Caco-2 (cell line): ENCODE data around the gene ATXN10. TPM values are rescaled to one million over a fixed set of nuclear protein-coding genes. Genes with fewer than 3 reads are reported as not detected.

Experiments
- BruUV-seq: library from RNA; stranded (reverse); fragments of 400-500 nt; replicated peaks from 2 replicates; lab custom pipeline; 2021; lab: Mats Ljungman, UMichigan
- CTCF ChIA-PET: fragments of 300-600 bp; sonication (Branson Sonifier 250); formaldehyde crosslinking; loops from one replicate; lab custom pipeline; 2022; ENCODE audit warnings: antibody characterized with exemption; lab: Charles Lee
- POLR2A ChIA-PET: fragments of 300-600 bp; sonication (Branson Sonifier 250); formaldehyde crosslinking; loops from one replicate; lab custom pipeline; 2022; ENCODE audit warnings: antibody characterized with exemption; lab: Charles Lee
- DNase-seq, 2 experiments: peaks; one replicate each; pipeline versions ENCODE4 v3.0.0 to v3.0.0-alpha.2; 2020 to 2022
- H3K27me3 ChIP-seq: replicated peaks from 2 replicates; pipeline ENCODE4 v1.6.0; 2011; ENCODE audit warnings: low read length; ENCODE audit not compliant: control insufficient read depth, insufficient read depth
- H3K36me3 ChIP-seq: 2 replicates; pipeline ENCODE4 v1.5.1; 2011; ENCODE audit warnings: low read length; ENCODE audit not compliant: control insufficient read depth, insufficient read depth
- H3K4me1 ChIP-seq: fragments of 250-450 bp; sonication (Bioruptor Pico); 2 replicates; pipeline ENCODE4 v1.5.1; 2020; ENCODE audit warnings: mild to moderate bottlenecking
- H3K4me3 ChIP-seq: 2 replicates; pipeline ENCODE4 v1.5.1; 2011; ENCODE audit warnings: low read depth, mild to moderate bottlenecking, control low read depth, low read length
- H3K9me3 ChIP-seq: fragments of 250-450 bp; sonication (Bioruptor Pico); 2 replicates; pipeline ENCODE4 v1.5.1; 2020; ENCODE audit warnings: mild to moderate bottlenecking, moderate library complexity
- H3K27ac Mint-ChIP-seq: one replicate; pipeline ENCODE4 v1.8.0; 2022; ENCODE audit warnings: mixed read lengths; ENCODE audit not compliant: unreplicated experiment
- H3K27me3 Mint-ChIP-seq: one replicate; pipeline ENCODE4 v1.8.0; 2022; ENCODE audit warnings: mixed read lengths; ENCODE audit not compliant: insufficient read depth, unreplicated experiment
- H3K36me3 Mint-ChIP-seq: one replicate; pipeline ENCODE4 v1.8.0; 2022; ENCODE audit warnings: mild to moderate bottlenecking, mixed read lengths; ENCODE audit not compliant: insufficient read depth, unreplicated experiment
- H3K4me1 Mint-ChIP-seq: one replicate; pipeline ENCODE4 v1.8.0; 2022; ENCODE audit warnings: low read depth, mixed read lengths; ENCODE audit not compliant: unreplicated experiment
- H3K4me3 Mint-ChIP-seq: one replicate; pipeline ENCODE4 v1.8.0; 2022; ENCODE audit warnings: mild to moderate bottlenecking, moderate library complexity, mixed read lengths; ENCODE audit not compliant: unreplicated experiment
- H3K9me3 Mint-ChIP-seq: one replicate; pipeline ENCODE4 v1.8.0; 2022; ENCODE audit warnings: mixed read lengths; ENCODE audit not compliant: unreplicated experiment
- CTCF ChIP-seq, 2 experiments: fragments of 200-600 bp in 1 of 2; IDR thresholded peaks; 1 replicate in 1 of 2; 2 replicates in 1 of 2; pipeline versions ENCODE4 v1.5.1 to v1.8.0; 2011 to 2022; ENCODE audit warnings: antibody characterized with exemption in 1 of 2, control low read depth in 1 of 2, inconsistent platforms in 1 of 2, low read depth in 1 of 2, low read length in 1 of 2, mild to moderate bottlenecking in 1 of 2, moderate library complexity in 1 of 2; ENCODE audit not compliant: insufficient read depth in 1 of 2, severe bottlenecking in 1 of 2, unreplicated experiment in 1 of 2
- intact Hi-C: fragments of 100-400 bp; cut with micrococcal nuclease; formaldehyde crosslinking; loops from one replicate; pipeline ENCODE4 v1.10.0; 2022; ENCODE audit not compliant: unreplicated experiment
- total RNA-seq: library from RNA; stranded (reverse); gene quantifications from 2 replicates; pipeline ENCODE4 v1.2.3, GENCODE V29; 2022

Gene ATXN10
- total RNA-seq, 1 experiment from 2014 or later, result 155 TPM

GRCh38 chr22:45886540-45886939 is 214.9 kb downstream of the ATXN10 start:
- CTCF ChIA-PET, result no interaction called here
- no peaks in the 10 kb centered on the region for H3K27me3 Mint-ChIP-seq
- no peak for DNase-seq

GRCh38 chr22:45887202-45888131 is 215.8 kb downstream of the ATXN10 start:
- ChIA-PET CTCF (no interaction called here), POLR2A (no interaction called here)

More at GRCh38 chr22:45886540-45886939, 214.9 kb downstream of the ATXN10 start:
- no TSS peak for BruUV-seq
- Mint-ChIP-seq H3K4me1 (no peaks in the 10 kb centered on the region), H3K9me3 (no peaks in the 10 kb centered on the region), H3K36me3 (no peaks in the 10 kb centered on the region), H3K4me3 (no peak overlapping the region), H3K27ac (no peak overlapping the region)
- TF ChIP-seq CTCF (IDR thresholded peaks at IDR 0.05; ENCODE audit: insufficient read depth in 1 of 2, low read depth in 1 of 2, low read length in 1 of 2, severe bottlenecking in 1 of 2, unreplicated experiment in 1 of 2), result no peak
- H3K9me3 ChIP-seq, result no peaks in the 10 kb centered on the region
- H3K4me3 ChIP-seq, result no peak overlapping the region
- H3K27me3 ChIP-seq, result no peaks in the 10 kb centered on the region
- H3K4me1 ChIP-seq, result no peaks in the 10 kb centered on the region
- POLR2A ChIA-PET, result no interaction called here
- intact Hi-C loops, result no loop called here
- no peaks in the 10 kb centered on the region for H3K36me3 ChIP-seq

More at GRCh38 chr22:45887202-45888131, 215.8 kb downstream of the ATXN10 start:
- Histone ChIP-seq H3K4me3 (no peak overlapping the region), H3K27me3 (no peaks in the 10 kb centered on the region), H3K9me3 (no peaks in the 10 kb centered on the region), H3K36me3 (no peaks in the 10 kb centered on the region), H3K4me1 (no peaks in the 10 kb centered on the region)
- Mint-ChIP-seq H3K36me3 (no peaks in the 10 kb centered on the region), H3K9me3 (no peaks in the 10 kb centered on the region), H3K4me1 (no peaks in the 10 kb centered on the region), H3K27ac (no peak overlapping the region), H3K4me3 (no peak overlapping the region), H3K27me3 (no peaks in the 10 kb centered on the region)
- no TSS peak for BruUV-seq
- no peak for TF ChIP-seq CTCF (IDR thresholded peaks at IDR 0.05; ENCODE audit: insufficient read depth in 1 of 2, low read depth in 1 of 2, low read length in 1 of 2, severe bottlenecking in 1 of 2, unreplicated experiment in 1 of 2)
- intact Hi-C loops, result no loop called here
- DNase-seq, result peak in 1 of 2 experiments; percentile 32
